ENCODE measurements around the gene PNPLA7.
"Not testable (repeated sequence)": the region's sequence is repeated elsewhere in the genome, so short reads cannot be mapped to it uniquely, and the experiment has no call there.

PNPLA7 gene

GRCh38 chr9:137516144-137516917, 33.9 kb downstream of the PNPLA7 start:
- DNase-seq (ENCODE audit: low read depth in 1 of 2, low spot score in 1 of 2), result no peak

GRCh38 chr9:137515338-137515724, 34.9 kb downstream of the PNPLA7 start:
- no peak for DNase-seq (ENCODE audit: low read depth in 1 of 2, low spot score in 1 of 2)

GRCh38 chr9:137514691-137515337, 35.4 kb downstream of the PNPLA7 start:
- no peak for DNase-seq (ENCODE audit: low read depth in 1 of 2, low spot score in 1 of 2)

- DNase-seq (ENCODE audit: low read depth in 1 of 2, low spot score in 1 of 2), result not testable (repeated sequence)
Measured at GRCh38 chr9:137513801-137514570, 36.2 kb downstream of the PNPLA7 start.

GRCh38 chr9:137513136-137513535, 37.1 kb downstream of the PNPLA7 start:
- not testable (repeated sequence) for DNase-seq (ENCODE audit: low read depth in 1 of 2, low spot score in 1 of 2)

- no peak for DNase-seq (ENCODE audit: low read depth in 1 of 2, low spot score in 1 of 2)
Measured at GRCh38 chr9:137511758-137512463, 38.3 kb downstream of the PNPLA7 start.

- not testable (repeated sequence) for DNase-seq (ENCODE audit: low read depth in 1 of 2, low spot score in 1 of 2)
Measured at GRCh38 chr9:137511126-137511525, 39.1 kb downstream of the PNPLA7 start.

GRCh38 chr9:137509198-137509597, 41.0 kb downstream of the PNPLA7 start:
- DNase-seq (ENCODE audit: low read depth in 1 of 2, low spot score in 1 of 2), result no peak

- DNase-seq (ENCODE audit: low read depth in 1 of 2, low spot score in 1 of 2), result no peak
Measured at GRCh38 chr9:137506702-137507171, 43.5 kb downstream of the PNPLA7 start.

GRCh38 chr9:137506274-137506673, 43.9 kb downstream of the PNPLA7 start:
- DNase-seq (ENCODE audit: low read depth in 1 of 2, low spot score in 1 of 2), result no peak

GRCh38 chr9:137505421-137506140, 44.6 kb downstream of the PNPLA7 start:
- DNase-seq (ENCODE audit: low read depth in 1 of 2, low spot score in 1 of 2), result no peak

GRCh38 chr9:137504432-137504777, 45.8 kb downstream of the PNPLA7 start:
- no peak for DNase-seq (ENCODE audit: low read depth in 1 of 2, low spot score in 1 of 2)

- no peak for DNase-seq (ENCODE audit: low read depth in 1 of 2, low spot score in 1 of 2)
Measured at GRCh38 chr9:137502008-137502911, 47.9 kb downstream of the PNPLA7 start.

- no peak for DNase-seq (ENCODE audit: low read depth in 1 of 2, low spot score in 1 of 2)
Measured at GRCh38 chr9:137501457-137501856, 48.7 kb downstream of the PNPLA7 start.

GRCh38 chr9:137500666-137501397, 49.4 kb downstream of the PNPLA7 start:
- no peak for DNase-seq (ENCODE audit: low read depth in 1 of 2, low spot score in 1 of 2)

GRCh38 chr9:137499858-137500661, 50.1 kb downstream of the PNPLA7 start:
- DNase-seq (ENCODE audit: low read depth in 1 of 2, low spot score in 1 of 2), result no peak

- DNase-seq (ENCODE audit: low read depth in 1 of 2, low spot score in 1 of 2), result no peak
Measured at GRCh38 chr9:137499416-137499815, 50.8 kb downstream of the PNPLA7 start.

- no peak for DNase-seq (ENCODE audit: low read depth in 1 of 2, low spot score in 1 of 2)
Measured at GRCh38 chr9:137498720-137499150, 51.5 kb downstream of the PNPLA7 start.

Data from stimulated activated CD4-positive, alpha-beta T cell treated with anti-CD3 and anti-CD28 coated beads, Interleukin-15, amount 100 ng/mL, for 1 hour (primary cell).